OCI-LY3 (cell line): Measurements from ENCODE around the gene HIVEP3.

Source experiments
- H2AFZ ChIP-seq: fragments of 200-600, 300-600 bp; shearing (Covaris generic); 2 replicates; pipeline ENCODE4 v1.6.0; 2014; ENCODE audit warnings: antibody characterized with exemption, low read depth, low read length
- H3K27ac ChIP-seq: fragments of 200-600, 300-600 bp; sonication (generic); 2 replicates; pipeline ENCODE4 v1.5.1; 2014; ENCODE audit warnings: mild to moderate bottlenecking, low read length, moderate library complexity, mixed read lengths
- H3K27me3 ChIP-seq: fragments of 200-600, 300-600 bp; sonication (generic); 2 replicates; pipeline ENCODE4 v1.6.1; 2014; ENCODE audit warnings: low read depth, low read length, mixed read lengths
- H3K36me3 ChIP-seq: fragments of 200-600, 300-600 bp; sonication (generic); replicated peaks from 2 replicates; pipeline ENCODE3; 2014; ENCODE audit warnings: low read depth, low read length, mixed read lengths
- H3K4me1 ChIP-seq: fragments of 300-600, 200-600 bp; sonication (generic); 2 replicates; pipeline ENCODE4 v1.6.1; 2014; ENCODE audit warnings: low read length, mixed read lengths
- H3K4me2 ChIP-seq: fragments of 200-600, 300-600 bp; sonication (generic); 2 replicates; pipeline ENCODE4 v1.6.1; 2014; ENCODE audit warnings: low read length, mixed read lengths
- H3K4me3 ChIP-seq: fragments of 300-600, 200-600 bp; sonication (generic); 2 replicates; pipeline ENCODE4 v1.5.1; 2014; ENCODE audit warnings: antibody characterized with exemption, mild to moderate bottlenecking, low read length, moderate library complexity
- H3K79me2 ChIP-seq: fragments of 300-600, 200-600 bp; shearing (Covaris generic); 2 replicates; pipeline ENCODE4 v1.6.1; 2014; ENCODE audit warnings: mild to moderate bottlenecking, low read length, mixed read lengths
- H3K9ac ChIP-seq: fragments of 300-600, 200-600 bp; shearing (Covaris generic); 2 replicates; pipeline ENCODE4 v1.6.0; 2014; ENCODE audit warnings: mild to moderate bottlenecking, low read length, moderate library complexity
- H3K9me3 ChIP-seq: fragments of 200-600, 300-600 bp; shearing (Covaris generic); 2 replicates; pipeline ENCODE4 v1.6.1; 2014; ENCODE audit warnings: low read length, mixed read lengths; ENCODE audit not compliant: insufficient read depth
- H4K20me1 ChIP-seq: fragments of 200-600, 300-600 bp; sonication (generic); 2 replicates; pipeline ENCODE4 v1.6.1; 2016; ENCODE audit warnings: low read length, mixed read lengths; ENCODE audit not compliant: insufficient read depth
- CTCF ChIP-seq: fragments of 200-600, 300-600 bp; sonication (generic); IDR thresholded peaks from 2 replicates; pipeline ENCODE4 v1.5.1; 2014; ENCODE audit warnings: antibody characterized with exemption, low read length, low read depth
- EZH2phosphoT487 ChIP-seq: fragments of 200-600 bp; shearing (Covaris generic); IDR thresholded peaks from 2 replicates; pipeline ENCODE4 v1.6.1; 2018; ENCODE audit warnings: antibody characterized with exemption, mixed run types, low read depth

HIVEP3 gene

GRCh38 chr1:41687007-41687406 is 231.7 kb downstream of the HIVEP3 start:
- Histone ChIP-seq H3K79me2 (peaks cover 3% of the 10 kb centered on the region; the same call in 1 of the 2 replicates), H3K9me3 (no peaks in the 10 kb centered on the region), H2AFZ (no peak overlapping the region), H3K27ac (peak overlapping the region; percentile 67), H3K27me3 (no peaks in the 10 kb centered on the region), H4K20me1 (no peaks in the 10 kb centered on the region), H3K4me1 (peaks cover 56% of the 10 kb centered on the region), H3K36me3 (peaks cover 2% of the 10 kb centered on the region), H3K4me2 (peak overlapping the region; percentile 65), H3K9ac (peak overlapping the region; percentile 57; the same call in 1 of the 2 replicates), H3K4me3 (no peak overlapping the region)
- TF ChIP-seq EZH2phosphoT487 (no peak), CTCF (no peak)

- Histone ChIP-seq H3K4me3 (no peak overlapping the region), H3K9me3 (no peaks in the 10 kb centered on the region), H3K4me1 (peaks cover 64% of the 10 kb centered on the region), H3K27ac (peak overlapping the region; percentile 47), H2AFZ (no peak overlapping the region), H3K36me3 (peaks cover 2% of the 10 kb centered on the region), H4K20me1 (no peaks in the 10 kb centered on the region), H3K27me3 (no peaks in the 10 kb centered on the region), H3K9ac (peak overlapping the region; percentile 49), H3K79me2 (peaks cover 3% of the 10 kb centered on the region; the same call in 1 of the 2 replicates), H3K4me2 (peak overlapping the region; percentile 23)
- TF ChIP-seq EZH2phosphoT487 (no peak), CTCF (no peak)
Observed at GRCh38 chr1:41683681-41684500, 234.8 kb downstream of the HIVEP3 start.

GRCh38 chr1:41682845-41683625 is 235.7 kb downstream of the HIVEP3 start:
- Histone ChIP-seq H3K36me3 (peaks cover 2% of the 10 kb centered on the region), H3K9ac (peak overlapping the region; percentile 49; the same call in 1 of the 2 replicates), H3K4me3 (no peak overlapping the region), H2AFZ (no peak overlapping the region), H4K20me1 (no peaks in the 10 kb centered on the region), H3K4me2 (peak overlapping the region; percentile 5; the same call in 1 of the 2 replicates), H3K9me3 (no peaks in the 10 kb centered on the region), H3K4me1 (peaks cover 67% of the 10 kb centered on the region), H3K79me2 (peaks cover 3% of the 10 kb centered on the region; the same call in 1 of the 2 replicates), H3K27me3 (no peaks in the 10 kb centered on the region), H3K27ac (0 out of 2 replicates have a peak overlapping the region, but pooled peaks have one; percentile 47)
- no peak for TF ChIP-seq CTCF
- TF ChIP-seq EZH2phosphoT487: no peak

GRCh38 chr1:41682149-41682548 is 236.6 kb downstream of the HIVEP3 start:
- peaks cover 3% of the 10 kb centered on the region; the same call in 1 of the 2 replicates for H3K79me2 ChIP-seq
- no peak for TF ChIP-seq EZH2phosphoT487
- no peak for TF ChIP-seq CTCF
- H3K27me3 ChIP-seq: no peaks in the 10 kb centered on the region
- no peak overlapping the region for H3K9ac ChIP-seq
- no peak overlapping the region for H3K4me3 ChIP-seq
- no peak overlapping the region for H2AFZ ChIP-seq
- no peak overlapping the region for H3K4me2 ChIP-seq
- peaks cover 2% of the 10 kb centered on the region for H3K36me3 ChIP-seq
- no peaks in the 10 kb centered on the region for H3K9me3 ChIP-seq
- no peak overlapping the region for H3K27ac ChIP-seq
- peaks cover 60% of the 10 kb centered on the region for H3K4me1 ChIP-seq
- H4K20me1 ChIP-seq: no peaks in the 10 kb centered on the region
